Brain microvascular endothelial cell (primary cell): Measurements from ENCODE around the gene MAML1.
A peak's percentile ranks its signal among the peaks of the same experiment; 100 is the strongest.

Experiments
- DNase-seq: peaks from one replicate; pipeline ENCODE4 v3.0.0-alpha.2; 2020
- H3K27ac ChIP-seq: fragments of 250-450 bp; sonication (Bioruptor Pico); 2 replicates; pipeline ENCODE4 v1.5.1; 2020; ENCODE audit warnings: mild to moderate bottlenecking, moderate library complexity
- H3K27me3 ChIP-seq: fragments of 250-450 bp; sonication (Bioruptor Pico); replicated peaks from 2 replicates; pipeline ENCODE4 v1.5.1; 2020; ENCODE audit warnings: mild to moderate bottlenecking
- H3K36me3 ChIP-seq: fragments of 250-450 bp; sonication (Bioruptor Pico); replicated peaks from 2 replicates; pipeline ENCODE4 v1.5.1; 2020; ENCODE audit warnings: mild to moderate bottlenecking
- H3K4me3 ChIP-seq: 2 replicates; pipeline ENCODE4 v1.5.1; 2011; ENCODE audit warnings: low read depth, mild to moderate bottlenecking, control low read depth, low read length, moderate library complexity
- CTCF ChIP-seq: IDR thresholded peaks from 2 replicates; pipeline ENCODE4 v1.5.1; 2011; ENCODE audit warnings: low read depth, mild to moderate bottlenecking, moderate library complexity, low read length, control low read depth, inconsistent platforms; ENCODE audit errors: missing control alignments
- in situ Hi-C: cut with HindIII; loops from 2 replicates; pipeline ENCODE4 v1.10.0; 2017; ENCODE audit warnings: low sequenced_read_pairs, low pct_ligation_motif_present

The MAML1 gene

GRCh38 chr5:179730852-179731251 is 1.8 kb upstream of the MAML1 start:
- H3K36me3 ChIP-seq = peaks cover 40% of the 10 kb centered on the region
- no peaks in the 10 kb centered on the region for H3K27me3 ChIP-seq
- no peak overlapping the region for H3K27ac ChIP-seq
- H3K4me3 ChIP-seq = no peak overlapping the region
- TF ChIP-seq CTCF = no peak
- in situ Hi-C loops = no loop called here
- DNase-seq = no peak

- no peak for DNase-seq
- H3K27me3 ChIP-seq = no peaks in the 10 kb centered on the region
- peak overlapping the region; percentile 18 for H3K27ac ChIP-seq
- in situ Hi-C loops = no loop called here
- H3K36me3 ChIP-seq = peaks cover 30% of the 10 kb centered on the region
- no peak for TF ChIP-seq CTCF
- peak overlapping the region; percentile 46 for H3K4me3 ChIP-seq
Measured at GRCh38 chr5:179731791-179732411, 721 bp upstream of the MAML1 start.

- peak; percentile 7 for DNase-seq
- peak overlapping the region; percentile 58 for H3K27ac ChIP-seq
- H3K36me3 ChIP-seq = peaks cover 17% of the 10 kb centered on the region
- no peaks in the 10 kb centered on the region for H3K27me3 ChIP-seq
- no peak for TF ChIP-seq CTCF
- in situ Hi-C loops = no loop called here
- peak overlapping the region; percentile 77 for H3K4me3 ChIP-seq
Measured at GRCh38 chr5:179732918-179733771, 523 bp downstream of the MAML1 start.

GRCh38 chr5:179733772-179734126 is 1.1 kb downstream of the MAML1 start:
- H3K36me3 ChIP-seq = peaks cover 13% of the 10 kb centered on the region
- peak overlapping the region; percentile 14 for H3K27ac ChIP-seq
- H3K27me3 ChIP-seq = no peaks in the 10 kb centered on the region
- in situ Hi-C loops = no loop called here
- peak overlapping the region; percentile 77 for H3K4me3 ChIP-seq
- no peak for TF ChIP-seq CTCF
- no peak for DNase-seq

GRCh38 chr5:179734536-179735164 is 2.0 kb downstream of the MAML1 start:
- H3K27me3 ChIP-seq = no peaks in the 10 kb centered on the region
- no peak for DNase-seq
- H3K27ac ChIP-seq = no peak overlapping the region
- peaks cover 7% of the 10 kb centered on the region for H3K36me3 ChIP-seq
- H3K4me3 ChIP-seq = peak overlapping the region; percentile 77
- in situ Hi-C loops = no loop called here
- no peak for TF ChIP-seq CTCF
